GM18868 (cell line): ENCODE results near the gene HBEGF.

Source experiments
- ATAC-seq: cut with Tn5 transposase; IDR thresholded peaks from one replicate; pipeline ENCODE4 v1.9.1; 2021; ENCODE audit warnings: mild to moderate bottlenecking, moderate library complexity; ENCODE audit not compliant: unreplicated experiment

Gene HBEGF, protein sequence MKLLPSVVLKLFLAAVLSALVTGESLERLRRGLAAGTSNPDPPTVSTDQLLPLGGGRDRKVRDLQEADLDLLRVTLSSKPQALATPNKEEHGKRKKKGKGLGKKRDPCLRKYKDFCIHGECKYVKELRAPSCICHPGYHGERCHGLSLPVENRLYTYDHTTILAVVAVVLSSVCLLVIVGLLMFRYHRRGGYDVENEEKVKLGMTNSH

DNA sequence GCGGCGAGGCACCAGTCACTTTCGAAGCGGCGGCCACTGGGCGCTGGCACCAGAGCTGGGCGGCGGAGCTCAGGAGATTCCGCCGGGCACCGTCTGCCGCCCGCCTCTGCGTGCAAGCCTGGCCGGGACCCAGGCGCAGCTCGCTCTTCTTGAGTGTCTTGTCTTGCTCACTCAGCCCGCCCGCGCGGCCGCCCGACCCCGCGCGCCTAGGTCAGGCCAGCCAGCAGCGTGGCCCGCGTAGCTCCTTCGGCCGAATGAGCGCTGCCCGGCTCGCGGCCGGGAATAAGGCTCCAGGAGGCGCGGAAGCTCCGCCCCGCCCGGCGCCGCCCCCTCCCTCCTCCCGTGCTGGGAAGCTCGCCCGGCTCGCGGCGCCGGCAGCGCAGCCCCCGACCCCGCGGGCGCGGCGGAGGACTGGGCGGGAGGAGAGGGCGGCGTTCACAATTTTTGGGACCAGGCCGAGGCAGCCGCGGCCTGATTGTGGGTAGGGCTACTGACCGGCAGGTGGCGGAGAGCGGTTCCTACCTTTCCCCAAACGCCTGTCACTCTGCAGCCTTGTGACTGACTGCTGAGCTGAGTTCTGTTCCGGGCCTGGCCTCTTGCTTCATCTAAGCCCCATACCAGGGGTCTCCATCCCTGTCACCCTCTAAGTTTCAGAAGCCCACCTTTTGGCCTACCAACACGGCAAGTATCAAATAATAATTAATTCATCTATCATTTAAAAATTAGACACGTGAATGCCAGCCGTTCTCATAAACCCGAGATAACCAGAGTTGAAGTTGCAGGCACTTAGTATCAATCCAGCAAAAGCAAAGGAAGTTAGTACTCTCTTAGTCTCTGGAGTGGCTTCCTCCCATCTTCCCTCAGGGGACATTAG, at the start of gene HBEGF:
TSS of gene HBEGF (minus strand) at position 256 of the 874 bp plus-strand sequence. CDS start 275 bp downstream, outside the sequence.
- ATAC-seq: peak; percentile 80

DNA sequence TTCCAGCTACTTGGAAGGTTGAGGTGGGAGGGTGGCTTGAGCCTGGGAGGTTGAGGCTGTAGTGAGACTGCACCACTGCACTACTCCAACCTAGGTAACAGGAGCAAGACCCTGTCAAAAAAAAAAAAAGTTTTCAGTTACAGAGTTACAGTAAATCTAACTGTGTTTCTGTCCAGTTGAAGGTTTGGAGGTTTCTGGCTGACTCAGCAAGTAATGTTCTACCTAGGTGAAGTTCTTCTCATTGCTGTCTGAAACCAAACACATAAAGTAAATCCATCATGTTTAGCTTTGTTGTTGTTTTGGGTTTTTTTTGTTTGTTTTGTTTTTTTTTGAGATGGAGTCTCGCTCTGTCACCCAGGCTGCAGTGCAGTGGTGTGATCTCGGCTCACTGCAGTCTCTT, 47.3 kb upstream of the HBEGF start:
- ATAC-seq: no peak

DNA sequence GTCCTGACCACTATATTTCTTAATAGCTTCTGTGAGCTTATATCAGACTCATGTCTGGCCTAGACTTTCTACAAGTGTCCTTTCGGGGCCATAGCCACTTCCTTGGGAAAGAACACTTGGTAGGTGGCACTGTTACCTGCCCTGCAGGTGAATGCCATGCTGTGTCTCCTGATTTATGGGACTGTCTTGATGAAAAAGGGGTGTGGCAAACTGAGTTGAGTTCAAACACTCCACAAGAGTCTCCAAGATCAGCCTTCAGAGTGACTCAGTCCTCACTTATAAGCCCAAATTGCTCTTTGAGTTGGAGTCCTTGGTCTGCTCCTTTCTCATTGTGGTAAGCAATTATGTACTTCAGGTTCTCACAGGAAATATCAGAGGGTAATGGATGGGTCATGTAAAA, 45.3 kb upstream of the HBEGF start:
- no peak for ATAC-seq

DNA sequence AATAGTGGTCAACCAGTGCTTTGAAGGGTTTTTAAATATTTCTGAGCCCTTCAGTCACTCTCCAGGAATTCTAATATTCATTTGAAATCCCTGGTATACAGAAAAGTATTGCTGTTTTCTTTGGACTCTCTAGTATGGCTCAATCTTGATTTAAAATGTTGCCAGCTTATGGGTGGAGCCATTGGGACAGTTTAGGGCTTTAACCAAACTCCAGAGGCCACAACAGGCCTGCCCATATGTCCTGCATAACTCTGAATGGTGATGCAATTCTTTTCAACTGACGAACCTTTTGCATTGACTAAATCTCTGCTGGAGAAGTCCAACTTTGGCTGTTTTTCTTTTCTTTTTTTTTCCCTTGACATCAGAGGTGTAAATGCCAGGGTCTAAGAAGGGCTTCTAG, 44.9 kb upstream of the HBEGF start:
- ATAC-seq: no peak

DNA sequence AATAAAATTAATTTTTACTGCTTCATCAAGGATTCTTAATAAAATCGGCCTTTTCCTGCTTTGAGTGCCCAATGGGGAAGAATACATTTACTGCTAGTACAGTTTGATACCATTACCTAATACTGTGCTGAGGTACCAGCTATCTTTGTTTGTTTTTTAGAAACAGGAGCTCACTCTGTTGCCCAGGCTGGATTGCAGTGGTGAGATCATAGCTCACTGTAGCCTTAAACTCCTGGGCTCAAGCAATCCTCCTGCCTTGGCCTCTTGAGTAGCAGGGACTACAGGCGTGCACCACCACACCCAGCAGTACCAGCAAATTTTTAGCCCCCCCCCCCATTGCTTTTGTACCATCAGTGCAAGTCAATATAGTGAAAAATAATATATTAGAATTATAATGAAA, 41.6 kb upstream of the HBEGF start:
- no peak for ATAC-seq

DNA sequence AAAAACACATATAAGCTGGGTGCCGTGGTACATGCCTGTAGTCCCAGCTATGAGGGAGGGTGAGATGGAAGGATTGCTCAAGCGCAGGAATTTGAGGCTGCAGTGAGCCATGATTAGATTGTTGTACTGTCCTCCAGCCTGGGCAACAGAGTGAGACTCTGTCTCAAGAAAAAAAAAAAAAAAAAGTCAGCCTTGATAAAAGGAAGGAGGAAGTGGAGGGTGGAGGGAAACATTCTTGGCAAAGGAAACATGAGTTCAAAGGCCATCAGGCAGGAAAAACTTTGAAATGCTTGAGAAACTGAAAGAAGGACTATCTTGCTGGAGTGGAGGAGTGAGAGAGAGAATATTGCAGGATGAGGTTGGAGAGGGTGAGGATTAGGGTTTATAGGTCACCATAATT, 36.9 kb upstream of the HBEGF start:
- ATAC-seq: no peak

DNA sequence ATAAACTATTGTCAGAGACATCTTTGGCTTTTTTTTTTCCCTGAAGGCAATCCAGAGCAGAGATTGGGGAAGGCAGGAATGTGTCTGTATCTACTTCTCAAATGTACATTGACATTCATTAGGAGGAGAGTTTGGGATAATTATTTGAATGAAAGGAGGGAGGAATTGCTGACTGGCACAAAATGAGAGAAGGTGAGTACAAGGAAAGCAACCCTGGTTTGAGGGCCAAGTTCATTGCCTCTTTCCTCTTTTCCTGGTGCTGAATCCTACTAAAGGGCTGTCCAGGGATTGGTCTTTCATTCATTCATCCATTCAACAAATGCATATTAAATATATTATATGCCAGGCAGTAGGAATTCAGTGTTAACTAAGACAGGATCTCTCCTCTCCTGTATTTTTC, 36.5 kb upstream of the HBEGF start:
- ATAC-seq: no peak

DNA sequence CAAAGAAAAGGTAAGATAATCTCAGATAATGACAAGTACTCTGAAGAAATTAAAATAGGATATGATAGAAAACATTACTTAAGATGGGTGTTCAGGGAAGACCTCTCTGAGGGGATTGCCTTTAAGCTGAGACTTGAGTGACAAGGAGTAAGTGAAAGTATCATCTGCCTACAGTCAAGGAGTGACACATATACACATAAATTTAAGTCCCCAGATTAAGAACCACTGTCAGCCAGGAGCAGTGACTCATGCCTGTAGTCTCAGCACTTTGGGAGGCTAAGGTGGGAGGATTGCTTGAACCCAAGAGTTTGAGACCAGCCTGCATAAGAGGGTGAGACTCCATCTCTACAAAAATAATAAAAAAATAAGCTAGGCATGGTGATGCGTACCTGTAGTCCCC, 35.6 kb upstream of the HBEGF start:
- no peak for ATAC-seq

DNA sequence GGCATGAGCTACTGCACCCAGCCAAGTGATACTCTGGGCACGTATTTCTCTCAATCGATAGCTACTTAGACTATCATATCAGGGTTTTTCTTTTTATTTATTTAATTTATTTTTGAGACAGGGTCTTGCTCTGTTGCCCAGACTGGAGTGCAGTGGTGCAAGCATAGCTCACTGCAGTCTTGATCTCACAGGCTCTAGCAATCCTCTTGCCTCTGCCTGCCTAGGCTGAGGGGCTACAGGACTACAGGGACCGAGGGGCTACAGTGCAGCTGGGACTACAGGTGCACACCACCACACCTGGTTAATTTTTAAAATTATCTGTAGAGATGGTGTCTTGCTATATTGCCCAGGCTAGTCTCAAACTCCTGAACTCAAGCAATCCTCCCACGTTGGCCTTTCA, 34.9 kb upstream of the HBEGF start:
- ATAC-seq: no peak

DNA sequence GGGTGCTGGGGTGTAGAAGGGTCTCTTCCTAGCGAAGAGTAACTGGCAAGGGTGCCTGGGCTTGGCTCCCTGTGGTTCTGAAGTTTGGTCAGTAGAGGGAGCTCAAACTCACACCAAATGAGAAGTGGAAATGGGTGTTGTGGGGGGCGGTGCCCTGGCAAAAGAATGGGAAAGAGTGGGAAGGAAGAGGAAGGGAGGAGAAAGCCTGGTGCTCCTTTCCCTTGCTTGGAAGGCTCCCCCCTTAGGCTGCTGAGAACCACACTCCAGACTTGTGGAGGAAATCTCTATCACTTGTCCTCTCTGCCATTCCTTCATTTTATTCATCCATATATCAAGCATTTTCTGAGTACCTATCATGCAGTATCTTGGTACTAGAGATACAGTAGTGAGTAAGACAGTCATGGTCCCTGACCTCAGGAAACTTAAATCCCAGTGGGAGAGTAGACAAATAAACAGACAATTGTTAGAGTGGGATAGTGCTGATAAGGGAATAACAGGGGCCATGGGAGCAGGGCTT, 26.6 kb upstream of the HBEGF start:
- ATAC-seq: peak; percentile 61

DNA sequence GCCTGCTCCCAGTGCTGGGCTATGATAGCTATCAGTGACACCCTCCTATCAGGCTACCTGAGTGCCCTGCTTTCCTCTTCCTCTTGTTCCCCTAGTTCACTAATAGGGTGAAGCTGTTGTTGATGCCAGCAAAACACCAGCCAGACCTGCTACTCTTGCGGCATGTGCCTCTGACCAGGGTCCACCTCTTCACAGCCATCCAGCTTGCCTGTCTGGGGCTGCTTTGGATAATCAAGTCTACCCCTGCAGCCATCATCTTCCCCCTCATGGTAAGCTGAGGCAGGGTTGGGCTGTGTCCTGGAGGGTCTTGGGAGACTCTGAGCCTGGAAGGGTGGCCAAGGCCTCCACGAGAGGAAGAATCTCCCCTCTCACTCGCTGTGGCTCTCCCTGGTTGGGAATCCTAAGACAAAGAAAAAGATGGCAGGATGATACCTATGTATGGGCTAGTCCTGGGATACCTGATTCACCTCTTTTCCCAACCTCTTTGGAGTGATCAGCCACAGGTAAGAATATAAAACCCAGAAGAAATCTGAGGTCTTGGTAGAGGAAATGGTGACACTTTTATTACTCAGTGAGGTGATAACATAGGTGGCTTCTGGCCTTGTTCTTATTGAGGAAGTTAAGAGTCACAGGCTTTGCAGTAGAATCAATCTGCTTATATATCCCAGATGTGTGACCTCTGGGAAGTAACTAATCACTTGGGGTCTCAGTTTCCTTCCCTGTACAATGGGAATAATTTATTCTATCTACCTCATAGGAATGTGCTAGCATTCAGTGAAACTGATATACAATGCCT, 25.2 kb upstream of the HBEGF start:
- ATAC-seq: no peak

DNA sequence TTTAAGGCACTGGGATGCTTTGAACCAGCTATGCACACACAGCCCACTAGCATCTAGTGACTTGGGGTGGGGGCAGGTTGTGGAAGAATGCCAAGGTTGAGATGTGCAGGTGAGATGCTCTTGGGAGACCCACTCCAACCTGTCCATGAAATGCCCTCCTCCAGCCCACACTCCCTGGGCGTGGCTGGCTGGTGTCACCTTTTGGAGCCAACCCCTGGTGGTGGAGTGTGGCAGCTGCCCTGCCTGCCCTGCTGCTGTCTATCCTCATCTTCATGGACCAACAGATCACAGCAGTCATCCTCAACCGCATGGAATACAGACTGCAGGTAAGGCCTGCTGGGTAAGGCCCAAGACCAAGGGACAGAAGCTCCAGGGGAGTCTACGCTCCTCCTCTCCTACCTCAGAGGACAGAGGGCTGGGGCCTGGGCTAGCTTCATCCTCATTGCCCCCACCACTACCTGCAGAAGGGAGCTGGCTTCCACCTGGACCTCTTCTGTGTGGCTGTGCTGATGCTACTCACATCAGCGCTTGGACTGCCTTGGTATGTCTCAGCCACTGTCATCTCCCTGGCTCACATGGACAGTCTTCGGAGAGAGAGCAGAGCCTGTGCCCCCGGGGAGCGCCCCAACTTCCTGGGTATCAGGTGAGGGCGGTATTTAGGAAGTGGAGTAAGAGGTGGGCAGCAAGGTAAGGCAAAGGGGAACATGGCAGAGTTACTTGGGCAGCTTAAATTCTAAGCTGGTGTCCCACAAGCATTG, 21.0 kb upstream of the HBEGF start:
- ATAC-seq: no peak

DNA sequence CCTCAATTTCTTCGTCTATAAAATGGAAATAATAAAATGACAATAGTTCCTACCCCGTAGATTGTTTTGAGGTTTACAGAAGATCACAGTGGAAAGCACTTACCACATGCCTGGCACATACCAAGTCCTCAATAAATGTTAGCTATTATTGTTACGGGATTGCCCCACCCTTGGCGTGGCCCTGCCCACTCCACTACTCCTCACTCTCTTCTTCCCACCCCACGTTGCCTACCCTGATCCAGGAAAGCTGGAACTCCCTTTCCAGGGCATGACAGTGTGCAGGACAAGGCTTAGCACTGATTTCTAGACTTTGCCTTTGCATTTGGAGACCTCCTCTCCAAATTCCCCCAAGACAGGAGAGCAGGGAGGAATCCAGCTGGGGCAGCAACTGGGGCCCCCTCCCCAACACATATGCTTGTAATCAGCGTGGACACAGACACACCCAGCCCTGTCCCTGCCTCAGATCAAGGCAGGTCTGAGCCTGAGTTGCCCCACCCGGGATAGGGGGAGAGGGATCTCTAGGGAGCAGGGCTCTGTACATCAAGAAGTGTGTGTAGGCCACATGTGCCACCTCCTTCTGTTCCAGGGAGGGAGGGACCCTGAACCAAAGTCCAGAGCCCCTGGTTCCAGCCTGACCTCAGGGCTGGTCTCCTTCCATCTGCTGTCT, 20.3 kb upstream of the HBEGF start:
- no peak for ATAC-seq

DNA sequence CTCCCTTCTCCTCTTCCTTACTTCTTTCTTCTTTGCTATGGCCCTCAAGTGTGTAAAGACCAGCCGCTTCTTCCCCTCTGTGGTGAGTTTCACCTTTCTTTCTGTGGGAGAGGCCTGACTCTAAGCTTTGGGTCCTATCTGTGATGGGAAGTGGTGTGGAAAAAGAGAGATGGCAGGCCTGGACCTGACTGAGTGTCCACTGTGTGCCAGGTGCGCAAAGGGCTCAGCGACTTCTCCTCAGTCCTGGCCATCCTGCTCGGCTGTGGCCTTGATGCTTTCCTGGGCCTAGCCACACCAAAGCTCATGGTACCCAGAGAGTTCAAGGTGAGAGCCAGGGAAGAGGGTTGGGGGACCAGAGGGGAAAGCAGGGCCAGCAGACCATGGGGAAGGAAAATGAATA, 19.5 kb upstream of the HBEGF start:
- no peak for ATAC-seq

DNA sequence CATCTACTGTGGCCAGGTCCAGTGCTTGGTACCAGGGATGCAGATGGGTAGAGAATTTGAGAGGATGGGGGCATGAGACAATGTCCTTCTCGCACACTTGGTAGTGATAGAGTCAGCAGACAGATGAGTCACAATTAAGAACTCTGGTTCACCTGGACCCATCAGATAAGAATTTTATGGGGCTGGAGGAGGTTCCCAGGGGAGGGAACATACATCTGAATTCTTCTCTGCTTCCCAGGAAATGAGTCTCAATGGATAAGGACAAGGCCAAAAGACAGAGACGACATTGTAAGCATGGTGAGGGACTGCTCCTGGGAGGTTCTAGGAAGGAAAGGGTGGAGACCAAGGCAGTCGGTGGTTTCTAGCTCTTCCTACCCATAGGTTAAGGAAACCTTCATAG, 18.9 kb upstream of the HBEGF start:
- ATAC-seq: no peak

DNA sequence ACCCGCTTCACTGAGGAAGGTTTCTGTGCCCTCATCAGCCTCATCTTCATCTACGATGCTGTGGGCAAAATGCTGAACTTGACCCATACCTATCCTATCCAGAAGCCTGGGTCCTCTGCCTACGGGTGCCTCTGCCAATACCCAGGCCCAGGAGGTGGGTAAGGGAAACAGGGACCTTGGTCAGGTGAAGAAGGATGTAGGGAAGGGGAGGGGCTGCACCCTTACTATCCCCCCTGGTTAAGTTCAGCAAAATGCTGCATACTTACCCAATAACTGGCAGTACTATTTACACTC, 18.0 kb upstream of the HBEGF start:
- ATAC-seq: no peak

DNA sequence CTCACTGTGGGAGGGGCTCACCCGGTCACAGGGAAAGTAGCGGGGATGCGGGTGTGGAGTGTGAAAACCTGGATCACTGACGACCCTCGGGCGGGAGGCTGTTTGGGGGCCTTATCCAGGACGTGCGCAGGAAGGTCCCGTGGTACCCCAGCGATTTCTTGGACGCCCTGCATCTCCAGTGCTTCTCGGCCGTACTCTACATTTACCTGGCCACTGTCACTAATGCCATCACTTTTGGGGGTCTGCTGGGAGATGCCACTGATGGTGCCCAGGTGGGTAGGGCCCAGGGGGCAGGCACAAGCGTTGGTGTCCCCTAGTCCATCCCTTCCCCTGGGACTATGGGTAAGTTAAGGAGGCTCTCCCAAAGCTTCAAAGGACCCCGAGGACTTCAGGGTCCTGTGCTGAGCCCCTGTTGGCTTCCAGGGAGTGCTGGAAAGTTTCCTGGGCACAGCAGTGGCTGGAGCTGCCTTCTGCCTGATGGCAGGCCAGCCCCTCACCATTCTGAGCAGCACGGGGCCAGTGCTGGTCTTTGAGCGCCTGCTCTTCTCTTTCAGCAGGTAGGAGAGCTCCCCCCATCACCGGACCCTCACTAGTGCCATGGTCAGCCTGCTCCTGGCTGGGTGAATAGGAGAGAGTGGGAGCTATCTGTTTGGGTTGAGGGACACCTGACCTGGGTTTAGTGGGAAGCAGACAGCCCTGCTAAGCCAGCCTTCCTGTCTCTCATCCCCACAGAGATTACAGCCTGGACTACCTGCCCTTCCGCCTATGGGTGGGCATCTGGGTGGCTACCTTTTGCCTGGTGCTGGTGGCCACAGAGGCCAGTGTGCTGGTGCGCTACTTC, 17.4 kb upstream of the HBEGF start:
- ATAC-seq: no peak

DNA sequence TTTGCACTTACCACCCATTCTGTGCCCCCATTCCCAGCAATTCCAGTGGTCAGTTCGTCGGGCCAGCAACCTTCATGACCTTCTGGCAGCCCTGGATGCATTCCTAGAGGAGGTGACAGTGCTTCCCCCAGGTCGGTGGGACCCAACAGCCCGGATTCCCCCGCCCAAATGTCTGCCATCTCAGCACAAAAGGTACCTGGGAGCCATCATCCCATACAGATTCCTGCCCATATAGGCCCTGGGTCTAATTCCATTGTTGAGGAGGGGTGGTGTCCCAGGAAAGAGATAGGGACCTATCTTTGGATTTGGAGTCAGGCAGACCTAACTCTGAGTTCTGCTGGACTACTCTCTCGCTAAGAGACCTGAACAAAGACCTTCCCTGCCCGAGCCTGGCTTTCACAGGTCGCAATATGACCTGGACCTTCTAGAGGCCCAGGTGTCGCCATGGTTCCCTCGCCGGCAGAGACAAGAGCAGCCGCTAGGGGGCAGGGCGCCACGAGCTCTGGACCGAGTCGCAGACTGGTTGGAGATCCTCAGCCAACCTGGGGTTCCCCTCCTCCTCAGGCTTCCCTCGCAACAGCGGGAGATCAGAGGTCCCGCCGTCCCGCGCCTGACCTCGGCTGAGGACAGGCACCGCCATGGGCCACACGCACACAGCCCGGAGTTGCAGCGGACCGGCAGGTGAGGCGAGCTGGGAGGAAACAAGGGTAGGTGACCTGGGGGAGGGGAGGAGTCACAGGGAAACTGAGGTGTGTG, 16.6 kb upstream of the HBEGF start:
- peak; percentile 94 for ATAC-seq

DNA sequence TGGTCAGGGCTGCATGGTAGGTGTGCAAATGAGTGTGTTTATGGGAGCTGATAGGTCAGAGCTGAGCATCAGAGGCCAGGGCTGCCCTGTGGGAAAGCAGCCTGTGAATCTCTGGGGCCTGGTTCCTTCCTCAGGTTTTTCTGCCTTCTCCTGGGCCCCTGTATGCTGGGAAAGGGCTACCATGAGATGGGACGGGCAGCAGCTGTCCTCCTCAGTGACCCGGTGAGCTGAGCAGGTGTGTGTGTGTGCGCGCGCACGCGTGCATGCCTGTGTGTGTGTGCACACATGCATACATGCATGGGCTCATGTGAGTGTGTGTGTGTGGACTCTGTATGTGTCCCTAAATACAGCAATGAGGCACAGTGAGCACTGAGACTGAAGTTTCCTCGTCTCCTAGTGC, 15.9 kb upstream of the HBEGF start:
- no peak for ATAC-seq
